GM12891 (cell line): ENCODE measurements around the gene C5orf47.

Experiments
- POLR2A ChIP-seq: IDR thresholded peaks from 2 replicates; pipeline ENCODE4 v1.6.1; 2011; ENCODE audit warnings: low read depth, low read length, control low read depth
- POLR2AphosphoS5 ChIP-seq: IDR thresholded peaks from 2 replicates; pipeline ENCODE4 v1.6.1; 2011; ENCODE audit warnings: low read depth, low read length, control low read depth
- SPI1 ChIP-seq: IDR thresholded peaks from 2 replicates; pipeline ENCODE4 v1.6.1; 2011; ENCODE audit warnings: low read depth, low read length, control low read depth
- TAF1 ChIP-seq: IDR thresholded peaks from 2 replicates; pipeline ENCODE4 v1.6.1; 2011; ENCODE audit warnings: low read depth, low read length, control low read depth

DNA sequence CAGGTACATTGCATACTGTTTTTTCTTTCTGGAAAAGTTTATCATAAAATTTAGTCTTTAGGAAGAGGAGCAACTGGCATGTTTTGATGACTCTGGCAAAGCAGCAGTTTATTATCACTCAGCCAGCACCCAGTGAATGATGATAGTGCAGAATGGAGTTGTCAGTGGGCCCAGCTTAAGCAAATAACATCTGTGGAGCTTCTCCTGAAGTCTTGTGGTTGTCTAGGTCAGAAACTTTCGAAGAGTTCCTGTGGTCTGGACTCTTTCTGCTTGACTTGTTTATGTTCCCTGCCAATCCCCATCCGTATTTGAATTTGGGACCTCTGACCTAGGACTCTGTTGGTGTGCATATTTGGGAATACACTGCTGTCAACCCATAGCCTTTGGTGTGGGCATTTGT is 38.1 kb upstream of the C5orf47 start:
- TF ChIP-seq POLR2AphosphoS5 (no peak), POLR2A (no peak), TAF1 (no peak), SPI1 (no peak)
